ENCODE measurements around the gene NAALADL2.

DNA sequence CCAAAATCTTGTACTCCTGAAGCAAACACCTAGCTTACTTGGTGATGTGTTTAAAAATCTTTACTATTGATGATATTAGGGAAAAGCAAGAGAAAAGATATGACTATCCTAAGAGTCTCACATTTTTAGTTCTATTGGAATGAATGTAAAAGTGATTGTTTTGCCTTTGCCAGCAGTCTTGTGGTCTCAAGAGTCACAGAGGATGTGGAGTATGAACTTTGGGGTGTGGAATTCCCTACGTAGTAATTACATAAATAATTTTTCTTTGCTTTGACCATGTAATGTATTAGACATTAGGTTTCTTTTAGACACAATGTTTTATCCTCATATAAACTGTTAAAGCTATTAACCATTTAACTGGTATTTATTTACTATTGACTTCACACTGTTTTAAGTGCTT, 387.6 kb downstream of the NAALADL2 start:
- TF ChIP-seq, protein P1, sequence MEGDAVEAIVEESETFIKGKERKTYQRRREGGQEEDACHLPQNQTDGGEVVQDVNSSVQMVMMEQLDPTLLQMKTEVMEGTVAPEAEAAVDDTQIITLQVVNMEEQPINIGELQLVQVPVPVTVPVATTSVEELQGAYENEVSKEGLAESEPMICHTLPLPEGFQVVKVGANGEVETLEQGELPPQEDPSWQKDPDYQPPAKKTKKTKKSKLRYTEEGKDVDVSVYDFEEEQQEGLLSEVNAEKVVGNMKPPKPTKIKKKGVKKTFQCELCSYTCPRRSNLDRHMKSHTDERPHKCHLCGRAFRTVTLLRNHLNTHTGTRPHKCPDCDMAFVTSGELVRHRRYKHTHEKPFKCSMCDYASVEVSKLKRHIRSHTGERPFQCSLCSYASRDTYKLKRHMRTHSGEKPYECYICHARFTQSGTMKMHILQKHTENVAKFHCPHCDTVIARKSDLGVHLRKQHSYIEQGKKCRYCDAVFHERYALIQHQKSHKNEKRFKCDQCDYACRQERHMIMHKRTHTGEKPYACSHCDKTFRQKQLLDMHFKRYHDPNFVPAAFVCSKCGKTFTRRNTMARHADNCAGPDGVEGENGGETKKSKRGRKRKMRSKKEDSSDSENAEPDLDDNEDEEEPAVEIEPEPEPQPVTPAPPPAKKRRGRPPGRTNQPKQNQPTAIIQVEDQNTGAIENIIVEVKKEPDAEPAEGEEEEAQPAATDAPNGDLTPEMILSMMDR (IDR thresholded peaks at IDR 0.05): no peak
- no peak for TF ChIP-seq POLR2A (IDR thresholded peaks at IDR 0.05)

Data from body of pancreas (tissue), 4 donors.